ENCODE data around the gene DGKD. TPM values are rescaled to one million over a fixed set of nuclear protein-coding genes. Genes with fewer than 3 reads are reported as not detected.

DGKD gene
- total and polyA plus RNA-seq, 10 of the 15 experiments (the other 5 are each of a cell fraction or from before 2014, with no cell fraction given) = 2.7 to 81.9 (median 27.0) TPM

DNA sequence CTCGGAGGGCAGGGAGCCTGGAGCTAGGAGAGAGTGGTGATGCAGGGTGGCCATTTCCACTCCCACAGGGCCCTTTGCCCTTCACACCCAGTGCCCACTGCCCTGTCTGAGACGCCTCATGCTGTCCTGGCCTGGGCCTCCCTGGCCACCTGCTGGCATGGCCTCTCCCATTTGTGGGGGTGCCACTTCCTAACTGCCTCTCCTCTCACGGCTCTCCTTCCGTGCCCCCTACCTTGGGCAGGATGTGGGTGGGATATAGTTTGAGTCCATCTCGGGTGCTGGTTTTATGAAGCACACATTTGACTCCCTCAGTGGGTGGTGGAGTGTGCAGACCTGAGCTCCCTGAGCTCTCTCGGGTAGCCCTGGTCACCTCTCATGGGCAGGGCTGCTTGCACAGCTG is 46.0 kb downstream of the DGKD start:
- no peaks in the 10 kb centered on the region for H3K9me3 ChIP-seq (replicated peaks; ENCODE audit: control insufficient read depth, insufficient read depth, low read length)
- H3K4me3 ChIP-seq = no peak overlapping the region
- no peak overlapping the region for H3K27ac ChIP-seq (ENCODE audit: control insufficient read depth, insufficient read depth)
- no peaks in the 10 kb centered on the region for H3K79me2 ChIP-seq (ENCODE audit: control insufficient read depth, insufficient read depth, low read length)
- TF ChIP-seq ZBTB40 (IDR thresholded peaks at IDR 0.05; ENCODE audit: borderline replicate concordance) (no peak), BCL3 (IDR thresholded peaks at IDR 0.05; ENCODE audit: borderline replicate concordance, insufficient read depth, low read depth, low read length, poor library complexity, severe bottlenecking) (no peak)
- no peaks in the 10 kb centered on the region for H3K27me3 ChIP-seq (replicated peaks in 1 of 2; ENCODE audit: control insufficient read depth in 2 of 2, insufficient read depth in 2 of 2, low read length in 1 of 2)
- in situ Hi-C loops (cut with MboI) = no loop called here
- no peak for FAIRE-seq
- SMC1A ChIA-PET (ENCODE audit: uncharacterized antibody, unreplicated experiment) = interaction anchor here (0.7 to 1.3 kb wide), 2 partner anchors 19 to 43 kb away, joined by 3 to 6 read pairs; no protein-coding TSS in a partner anchor
- no peak overlapping the region for H2AFZ ChIP-seq (ENCODE audit: control insufficient read depth, low read depth, low read length)
- no peak overlapping the region for H3K4me2 ChIP-seq (ENCODE audit: control insufficient read depth, insufficient read depth)
- ATAC-seq = no peak
- no peak overlapping the region for H3K9ac ChIP-seq (ENCODE audit: control insufficient read depth, insufficient read depth, low read length)
- RAD21 ChIA-PET (ENCODE audit: unreplicated experiment) = interaction anchor here (1.1 kb wide), 1 partner anchor 43 kb away, joined by 8 read pairs; no protein-coding TSS in a partner anchor
- no TSS peak for BruUV-seq (replicated peaks)
- CTCF ChIA-PET = interaction anchor here (1.0 to 10.8 kb wide), 3 partner anchors 21 to 311 kb away, joined by 3 to 215 read pairs (median 135); no protein-coding TSS in a partner anchor
- intact Hi-C loops (cut with micrococcal nuclease; ENCODE audit: unreplicated experiment) = no loop called here
- H3K36me3 ChIP-seq (ENCODE audit: control insufficient read depth in 2 of 2, insufficient read depth in 2 of 2, low read length in 1 of 2) = peaks cover 3 to 5% of the 10 kb centered on the region in 2 experiments
- no peaks in the 10 kb centered on the region for H3K4me1 ChIP-seq (ENCODE audit: control insufficient read depth, insufficient read depth, low read length)
- no peaks in the 10 kb centered on the region for H4K20me1 ChIP-seq (ENCODE audit: control insufficient read depth, insufficient read depth)
- 69% methylated on average over 6 of the region's 6 CpGs for WGBS (ENCODE audit: insufficient coverage, insufficient replicate concordance, low lambda C conversion rate, missing lambda C conversion rate)
- DNase-seq (ENCODE audit: low read depth, low spot score) = no peak
- POLR2A ChIA-PET = no interaction called here
